HG03196 (cell line): ENCODE measurements around the gene OR9A2.
A peak's percentile ranks its signal among the peaks of the same experiment; 100 is the strongest.
"Not testable (repeated sequence)": the region's sequence is repeated elsewhere in the genome, so short reads cannot be mapped to it uniquely, and the experiment has no call there.

ENCODE experiments used
- ATAC-seq: cut with Tn5 transposase; IDR thresholded peaks from one replicate; pipeline ENCODE4 v1.9.1; 2021; ENCODE audit not compliant: unreplicated experiment

The OR9A2 gene

DNA sequence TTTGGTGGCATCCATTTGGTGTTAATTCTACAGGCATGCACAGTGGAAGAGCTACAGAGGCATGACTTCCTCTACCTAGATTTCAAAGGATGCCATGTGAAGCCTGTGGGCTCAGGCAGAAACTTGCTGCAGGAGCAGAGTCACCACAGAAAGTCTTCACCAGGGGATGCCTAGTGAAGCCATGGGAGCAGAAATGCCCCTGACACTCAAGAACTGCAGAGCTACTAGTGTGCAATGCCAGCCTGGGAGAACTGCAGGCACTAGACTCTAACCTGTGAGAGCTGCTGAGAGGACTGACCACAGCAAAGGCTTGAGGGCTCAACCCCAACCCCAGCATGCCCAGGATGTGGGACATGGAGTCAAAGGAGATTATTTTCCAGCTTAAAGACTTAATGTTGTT is 3.9 kb downstream of the OR9A2 start:
- no peak for ATAC-seq

DNA sequence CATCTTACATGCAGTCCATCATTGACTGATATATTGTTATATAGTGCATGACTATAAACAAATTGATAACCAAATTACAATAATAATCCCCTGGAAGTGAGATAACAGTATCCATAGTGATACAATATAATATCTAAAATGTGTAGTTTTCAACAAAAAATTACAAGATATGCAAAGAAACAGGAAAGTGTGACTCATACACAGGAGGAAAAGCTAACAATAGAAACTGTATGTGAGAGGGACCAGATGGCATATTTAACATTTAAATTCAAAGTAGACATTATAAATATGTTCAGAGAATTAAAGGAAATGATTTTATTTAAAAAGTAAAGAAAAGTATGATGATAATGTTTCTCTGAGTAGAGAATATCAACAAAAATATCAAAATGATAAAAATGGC is 8.0 kb downstream of the OR9A2 start:
- ATAC-seq: no peak

DNA sequence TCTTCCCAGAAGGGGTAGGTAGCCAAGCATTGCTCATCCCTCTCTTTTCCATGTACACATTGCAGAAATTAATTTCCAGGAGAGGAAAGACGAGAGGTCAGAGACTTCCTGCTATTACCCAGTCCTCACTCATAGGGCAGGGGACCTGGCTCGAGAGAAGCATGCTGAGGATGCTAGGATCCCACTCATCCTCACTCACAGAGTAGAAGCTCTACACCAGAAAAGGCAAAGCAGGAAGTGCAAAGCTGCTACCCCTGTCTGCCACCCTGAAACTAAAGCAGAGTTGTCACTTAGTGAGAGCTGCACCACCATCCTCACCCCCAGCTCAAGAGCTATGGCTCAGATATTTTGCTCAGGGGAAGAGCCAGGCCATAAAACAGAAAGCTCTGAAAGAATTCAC is 9.9 kb downstream of the OR9A2 start:
- ATAC-seq: peak; percentile 40

DNA sequence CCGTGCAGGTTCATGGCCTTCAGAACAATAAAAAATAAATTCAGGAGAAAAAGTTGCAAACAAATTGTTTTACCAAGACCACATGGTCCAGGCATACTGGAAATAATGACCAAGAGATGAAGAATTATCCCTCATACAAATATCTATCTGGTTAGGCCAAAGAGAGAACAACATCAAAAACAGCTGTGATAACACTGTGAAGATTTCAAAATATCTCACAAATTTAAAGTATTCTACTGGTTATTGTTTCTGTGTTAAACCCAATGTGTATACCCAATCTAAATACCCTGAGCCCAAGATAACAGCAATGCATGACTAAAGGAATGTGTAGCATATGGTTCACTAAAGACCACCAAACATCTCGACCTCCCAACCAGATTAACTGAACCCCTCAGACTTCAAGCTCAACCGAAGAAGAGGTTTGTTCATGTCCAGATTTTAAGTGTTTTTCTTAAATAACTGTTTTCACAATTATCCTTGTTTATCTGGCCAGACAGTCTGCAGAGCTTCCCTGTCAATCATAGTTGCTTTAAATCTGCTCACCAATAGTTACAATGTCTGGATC is 10.9 kb downstream of the OR9A2 start:
- ATAC-seq: no peak

DNA sequence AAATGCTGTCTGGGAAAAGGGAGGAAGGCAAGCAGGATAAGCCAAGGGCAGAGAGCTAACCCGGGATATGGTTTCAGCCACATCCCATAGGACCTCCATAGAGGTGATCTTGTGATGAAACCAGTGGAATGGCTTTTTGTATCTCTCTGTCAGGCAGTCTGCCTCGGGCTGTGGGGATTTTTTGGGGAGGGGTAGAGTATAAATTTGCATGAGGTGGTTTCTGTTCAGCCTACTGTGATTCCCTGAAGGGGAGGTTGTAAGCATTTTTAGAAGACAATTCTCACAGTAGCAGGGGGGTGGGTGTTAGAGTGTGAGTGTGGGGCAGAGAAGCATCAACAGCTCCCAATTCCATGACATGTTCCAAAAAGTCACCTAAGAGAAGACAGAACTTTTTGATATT is 11.8 kb downstream of the OR9A2 start:
- ATAC-seq: peak; percentile 95

DNA sequence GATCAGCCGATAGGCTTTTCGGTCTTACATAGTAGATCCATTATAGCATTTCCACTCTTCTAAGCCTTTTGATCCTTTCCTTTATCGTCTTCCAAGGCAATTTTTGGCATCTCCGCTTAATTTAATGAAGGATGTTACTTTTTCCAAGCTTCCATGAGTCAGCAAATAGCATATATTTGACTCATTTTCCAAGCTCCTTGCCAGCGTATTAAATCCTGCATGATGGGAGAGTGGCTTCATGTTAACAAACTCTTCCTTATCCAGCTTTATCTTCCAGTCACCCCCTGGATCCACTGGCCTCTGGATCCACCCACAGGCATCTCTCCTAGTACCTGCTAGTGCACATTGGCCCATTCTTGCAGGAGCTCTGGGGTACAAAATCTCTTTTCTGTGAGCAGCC is 13.0 kb downstream of the OR9A2 start:
- no peak for ATAC-seq

DNA sequence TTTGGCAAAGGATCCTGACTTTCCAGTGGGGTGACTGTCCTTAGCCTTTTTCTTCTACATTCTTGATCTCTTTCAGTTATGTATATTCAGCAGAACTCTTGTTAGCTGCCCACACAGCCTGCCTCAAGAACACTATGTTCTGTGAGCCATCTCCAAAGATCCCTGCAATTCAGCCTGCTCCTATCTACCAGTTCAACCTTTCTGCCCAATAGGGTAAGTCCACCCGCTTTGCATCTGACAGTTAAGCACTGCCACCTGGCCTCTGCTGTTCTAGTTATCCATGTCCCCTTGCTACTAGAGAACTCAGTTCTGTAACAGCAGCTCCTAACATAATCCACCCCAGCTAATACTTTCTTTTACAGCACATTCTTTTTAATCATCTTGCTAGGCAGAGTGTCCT is 13.5 kb downstream of the OR9A2 start:
- no peak for ATAC-seq

DNA sequence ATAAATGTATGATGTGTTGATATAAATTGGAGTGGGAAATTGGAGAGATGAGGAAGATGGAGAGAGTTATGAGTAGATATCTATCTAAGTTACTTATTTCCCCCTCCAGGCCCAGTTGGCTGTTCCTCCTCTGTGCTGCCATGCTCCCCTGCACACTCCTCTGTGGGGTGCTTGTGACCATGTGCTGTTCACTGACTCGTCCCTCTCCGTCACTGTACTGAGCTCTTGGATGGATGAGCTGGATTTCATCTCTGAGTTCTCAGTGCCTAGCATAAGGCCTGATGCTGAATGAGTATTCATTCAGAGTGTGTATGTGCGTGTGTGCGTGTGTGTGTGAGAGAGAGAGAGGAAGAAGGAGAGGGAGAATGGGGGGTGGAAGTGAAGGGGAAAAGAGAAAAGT is 14.5 kb downstream of the OR9A2 start:
- ATAC-seq: no peak

DNA sequence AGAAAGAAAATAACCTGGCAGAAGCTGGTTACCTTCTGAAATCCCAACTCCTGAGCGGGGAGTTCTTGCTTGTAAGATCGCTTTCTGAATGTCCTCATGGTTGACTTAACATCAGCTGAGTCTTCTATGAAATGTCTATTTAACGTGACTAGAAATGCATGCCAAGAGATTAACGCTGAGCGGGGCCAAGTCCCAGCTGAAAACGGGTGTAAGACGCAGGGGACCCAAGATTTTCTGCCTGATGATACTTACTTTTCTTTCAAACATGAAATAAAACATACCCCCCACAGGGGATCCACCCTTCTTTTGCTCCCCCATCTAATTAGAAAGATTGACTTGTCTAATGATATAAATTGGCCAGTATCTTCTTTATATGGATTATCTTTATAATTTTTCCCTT is 14.9 kb downstream of the OR9A2 start:
- no peak for ATAC-seq

DNA sequence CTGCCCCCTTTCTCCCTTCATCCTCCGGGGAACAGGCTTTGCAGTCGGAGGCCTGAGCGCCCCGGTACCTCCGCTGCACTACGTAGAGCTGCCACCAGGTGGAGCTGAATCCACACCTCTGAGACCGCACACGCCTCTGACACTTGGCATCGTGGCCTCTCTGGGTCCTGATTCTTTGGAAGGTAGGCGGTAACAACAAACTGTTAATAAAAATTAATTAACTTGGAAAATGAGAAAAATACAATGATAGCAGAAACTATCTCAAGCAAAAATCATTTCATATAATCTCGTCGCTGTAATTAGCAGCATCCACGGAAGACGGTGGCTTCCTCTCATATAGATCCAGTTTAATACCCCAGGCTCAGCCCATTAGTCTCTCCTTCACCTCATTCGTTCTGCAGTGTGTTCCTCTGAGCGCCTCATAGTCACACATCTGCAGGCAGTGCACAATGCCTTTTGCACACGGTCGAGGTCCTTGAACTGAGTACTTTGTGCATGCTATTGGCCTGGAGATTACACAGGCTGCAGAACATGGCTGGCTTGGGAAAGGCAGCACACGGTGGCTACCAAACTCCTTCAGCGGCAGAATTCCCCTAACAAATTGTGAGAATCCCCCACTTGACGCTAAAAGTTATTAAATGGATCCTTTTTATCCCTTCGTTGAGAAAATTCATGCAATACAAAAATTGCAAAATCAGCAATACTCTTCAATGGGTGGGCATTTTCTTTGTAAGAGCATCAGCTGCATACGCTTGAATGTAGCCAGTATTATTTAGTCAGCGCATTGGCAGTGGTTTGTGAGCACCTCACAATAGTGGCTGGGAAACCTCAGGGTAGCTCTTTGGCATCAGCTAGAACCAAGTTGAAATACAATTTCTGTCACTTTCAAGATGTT is 18.7 kb downstream of the OR9A2 start:
- ATAC-seq: peak; percentile 84

DNA sequence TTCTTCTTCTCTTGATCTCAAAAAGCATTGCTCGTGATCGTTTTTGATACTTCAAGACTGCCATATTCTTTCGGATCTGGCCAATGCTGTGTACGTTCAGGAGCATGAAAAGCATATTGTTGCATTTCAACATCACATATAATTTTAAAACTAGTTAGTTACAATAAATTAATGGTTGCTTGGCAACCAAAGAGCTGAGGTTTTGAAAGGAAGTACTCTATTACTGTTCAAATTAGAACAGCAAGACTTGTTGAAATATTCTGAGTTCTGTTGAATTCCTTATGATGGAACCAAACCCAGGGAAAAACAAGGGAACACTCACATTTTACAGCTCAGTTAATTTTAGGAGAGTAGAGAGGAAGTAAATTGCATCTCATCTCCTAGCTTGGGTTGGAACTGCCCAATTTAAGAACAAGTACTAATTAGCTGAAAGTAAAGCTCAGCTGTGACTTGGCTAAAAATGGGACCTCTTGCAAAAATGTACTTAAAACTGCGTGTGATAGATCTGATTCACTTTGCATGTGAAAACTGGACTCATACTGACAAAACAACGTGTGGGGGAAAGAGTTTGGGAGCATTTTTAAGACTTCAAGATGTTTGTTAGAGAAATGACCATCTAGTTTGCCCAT is 21.2 kb downstream of the OR9A2 start:
- no peak for ATAC-seq

DNA sequence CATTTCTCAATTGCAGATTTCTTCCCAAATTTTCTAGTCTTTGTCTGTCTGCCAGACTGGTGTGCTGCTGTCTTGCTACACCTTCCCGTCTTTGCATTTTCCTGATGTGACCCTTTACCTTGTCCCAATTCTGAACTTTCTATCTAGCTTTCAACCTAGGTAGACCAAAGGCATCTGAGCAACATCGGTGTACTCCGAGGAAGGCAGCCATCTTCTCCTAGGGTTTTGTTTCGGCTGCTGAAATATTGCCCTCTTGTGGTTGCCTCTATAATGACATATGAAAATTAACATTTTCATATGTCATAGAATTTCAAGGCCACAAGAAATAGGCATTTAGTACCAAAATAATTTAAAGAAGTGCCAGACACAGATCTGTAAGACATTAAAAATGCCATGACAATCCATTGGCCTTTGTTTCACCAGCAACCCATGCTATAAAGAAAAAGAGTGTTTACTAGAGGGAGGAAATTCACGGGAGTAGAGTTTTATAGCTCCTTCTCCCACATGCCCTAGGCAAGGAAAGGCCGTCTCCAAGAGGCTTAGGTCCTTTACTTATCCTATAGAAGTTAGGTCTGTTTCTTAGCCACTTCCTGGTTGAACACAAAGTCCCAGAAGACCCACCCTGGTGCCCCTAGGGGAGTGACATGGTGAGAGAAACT is 23.4 kb downstream of the OR9A2 start:
- no peak for ATAC-seq

DNA sequence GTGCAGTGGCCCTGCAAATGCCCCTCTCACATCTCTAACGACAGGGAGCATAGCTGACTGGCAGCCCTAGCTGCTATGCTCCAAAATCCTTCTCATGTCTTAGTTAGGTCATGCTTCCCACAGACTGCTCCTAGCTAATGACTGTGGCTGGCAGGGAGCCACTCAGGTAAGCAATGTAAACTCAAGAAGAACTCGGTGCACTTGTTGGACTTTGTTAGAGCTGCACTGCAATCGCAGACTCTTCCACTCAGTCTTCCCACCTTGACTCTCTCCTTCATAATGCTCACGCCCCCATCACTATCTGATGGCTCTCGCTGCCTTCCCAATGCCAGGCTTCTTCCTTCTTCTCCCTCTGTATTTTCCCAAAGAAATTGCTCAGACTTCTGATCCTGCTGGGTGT is 24.0 kb downstream of the OR9A2 start:
- no peak for ATAC-seq

DNA sequence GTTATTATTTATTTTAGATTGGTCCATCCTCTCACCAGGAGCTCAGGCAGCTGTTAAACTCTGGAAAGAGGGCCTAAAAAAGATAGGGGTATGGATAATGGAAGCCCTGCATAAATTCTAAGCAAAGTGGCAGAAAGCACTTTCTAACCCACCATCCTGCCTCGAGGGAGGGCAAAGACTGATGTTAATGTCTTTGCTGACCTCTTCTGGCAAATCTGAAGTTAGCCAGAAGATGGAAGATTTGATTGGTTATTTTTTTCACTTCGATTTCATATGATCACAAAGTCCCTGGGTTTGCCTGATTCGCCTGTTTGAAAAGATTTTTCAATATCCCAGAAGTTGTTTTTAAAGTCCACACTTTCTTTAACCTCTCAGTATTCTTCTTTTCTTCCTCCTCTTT is 24.8 kb downstream of the OR9A2 start:
- ATAC-seq: no peak

DNA sequence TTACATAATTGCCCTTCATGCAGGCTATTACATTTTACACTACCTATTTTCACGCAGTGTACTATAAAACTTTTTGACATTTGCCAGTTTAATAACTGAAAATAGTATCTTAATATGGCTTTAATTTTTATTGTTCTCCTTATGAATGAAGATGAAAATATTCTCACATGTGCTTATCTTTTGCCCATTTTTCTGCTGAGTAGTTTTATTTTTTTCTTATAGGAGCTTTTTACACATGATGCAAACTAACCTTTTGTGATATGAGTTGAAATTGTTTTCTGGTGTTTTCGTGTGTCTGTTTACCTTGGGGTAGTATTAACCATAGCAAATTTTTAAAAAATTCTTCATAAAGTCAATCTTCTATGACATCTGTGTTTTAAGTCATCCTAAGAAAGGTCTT is 26.3 kb downstream of the OR9A2 start:
- no peak for ATAC-seq

DNA sequence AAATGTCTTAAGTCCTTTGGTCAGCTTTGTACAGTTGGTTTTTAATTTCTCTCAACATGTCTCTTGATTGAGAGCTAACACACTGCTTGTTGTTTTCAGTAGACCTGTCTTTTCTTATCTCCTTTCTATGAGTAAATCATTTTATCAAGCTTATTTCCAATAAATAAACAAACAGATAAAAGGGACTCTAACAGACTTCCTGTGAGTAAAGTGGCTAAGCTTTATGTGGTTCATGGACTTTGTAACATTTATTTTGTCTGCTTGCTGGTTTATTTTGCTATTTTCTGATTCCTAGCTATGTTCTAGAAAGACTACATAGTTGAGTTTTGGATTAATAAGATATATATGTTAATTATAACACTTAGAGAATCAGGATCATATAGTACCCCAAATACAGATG is 27.1 kb downstream of the OR9A2 start:
- no peak for ATAC-seq

DNA sequence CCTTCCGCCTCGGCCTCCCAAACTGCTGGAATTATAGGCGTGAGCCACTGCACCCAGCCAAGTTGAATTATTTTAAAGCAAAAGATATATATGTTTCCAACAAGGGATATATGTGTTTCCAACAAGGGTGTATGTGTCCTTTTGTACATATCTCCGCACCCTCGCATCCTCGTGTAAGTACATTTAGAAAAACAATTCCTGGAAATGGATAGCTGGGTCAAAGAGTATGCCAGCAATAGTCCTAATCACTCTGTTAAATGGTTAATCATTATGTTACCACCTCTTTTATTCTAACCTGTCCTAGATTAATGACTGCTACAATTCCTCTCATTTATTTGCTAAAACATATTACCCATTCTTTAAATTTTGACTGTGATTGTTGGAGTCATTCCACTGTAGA is 28.0 kb downstream of the OR9A2 start:
- ATAC-seq: no peak

DNA sequence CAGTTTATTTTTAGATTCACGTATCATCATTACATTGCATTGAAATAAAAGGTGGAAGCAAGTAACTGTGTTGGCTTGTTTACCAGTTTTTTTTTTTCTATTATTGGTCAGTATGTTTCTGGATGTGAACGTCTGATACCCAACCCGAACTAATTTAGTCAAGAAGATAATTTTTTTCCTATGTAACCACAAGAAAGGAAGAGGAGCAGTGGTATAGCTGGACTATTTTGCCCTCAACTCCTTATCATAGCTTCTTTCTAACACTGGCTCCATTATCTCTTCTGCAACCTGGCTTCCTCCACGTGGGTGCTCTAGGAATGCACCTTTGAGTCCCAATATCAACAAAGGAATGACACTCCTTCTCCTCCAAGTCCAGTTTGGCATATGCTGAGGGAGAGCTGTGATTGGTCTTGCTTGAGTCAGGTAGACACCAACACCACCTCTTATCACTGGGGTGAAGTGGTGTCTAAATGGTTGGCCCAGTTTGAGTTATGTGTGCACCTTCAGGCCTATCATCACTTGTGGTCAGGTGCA is 29.4 kb downstream of the OR9A2 start:
- ATAC-seq: no peak

DNA sequence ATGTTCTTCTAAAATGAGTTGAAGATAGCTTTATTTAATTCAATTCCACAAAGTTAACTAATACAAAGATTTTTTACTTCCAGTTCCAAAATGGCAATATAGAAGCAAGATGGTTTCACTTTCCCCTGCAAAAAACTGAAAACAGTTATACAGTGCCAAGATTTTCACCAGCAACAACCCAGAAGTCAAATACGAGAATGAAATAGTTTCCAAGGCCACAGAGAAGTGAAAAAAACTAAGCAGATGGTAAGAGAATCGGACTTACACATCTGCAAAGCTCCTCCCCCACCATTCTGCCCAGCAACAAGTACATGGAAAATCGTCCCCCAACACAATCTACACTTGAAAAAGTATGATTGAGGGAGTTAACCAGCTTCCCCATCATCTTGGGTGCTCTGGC is 34.5 kb downstream of the OR9A2 start:
- ATAC-seq: no peak

DNA sequence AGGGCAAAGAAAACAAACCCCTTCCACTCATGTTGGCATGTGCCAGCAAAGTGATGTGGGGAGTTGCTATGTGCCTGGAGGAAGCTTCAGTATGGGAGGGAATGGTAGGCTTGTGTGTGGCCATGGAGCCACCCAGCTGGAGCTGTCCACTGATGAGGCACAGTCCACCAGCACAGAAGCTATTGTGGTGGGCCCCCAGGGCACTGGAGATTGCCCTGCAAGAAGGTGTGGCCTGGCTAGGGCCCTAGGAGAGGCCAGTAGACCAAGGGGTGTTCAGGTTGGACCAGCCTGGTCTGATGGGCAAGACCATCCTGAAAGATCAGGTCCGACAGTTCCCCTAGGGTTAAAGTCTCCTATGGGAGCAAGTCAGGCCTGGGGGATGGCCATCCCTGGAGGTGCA is 42.6 kb downstream of the OR9A2 start:
- no peak for ATAC-seq

DNA sequence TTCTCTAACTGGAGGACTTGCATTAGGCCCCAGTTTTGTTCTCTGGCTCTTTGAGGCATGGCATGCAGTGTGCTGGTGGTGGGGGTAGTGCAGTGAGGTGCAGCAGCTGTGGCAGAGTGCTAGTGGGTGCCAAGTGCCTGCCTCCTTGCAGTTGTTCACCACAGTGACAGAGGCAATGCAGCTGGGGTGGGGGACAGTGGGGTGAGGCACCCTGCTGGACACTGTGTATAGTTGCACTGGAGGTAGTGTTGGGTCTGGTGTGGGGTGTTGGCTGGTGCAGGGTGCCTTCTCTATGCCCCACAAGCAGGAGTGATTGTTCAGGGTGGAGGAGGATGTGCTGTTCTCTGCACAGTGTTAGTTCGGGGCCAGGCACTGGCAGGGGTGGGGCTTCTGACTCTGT is 43.1 kb downstream of the OR9A2 start:
- no peak for ATAC-seq

DNA sequence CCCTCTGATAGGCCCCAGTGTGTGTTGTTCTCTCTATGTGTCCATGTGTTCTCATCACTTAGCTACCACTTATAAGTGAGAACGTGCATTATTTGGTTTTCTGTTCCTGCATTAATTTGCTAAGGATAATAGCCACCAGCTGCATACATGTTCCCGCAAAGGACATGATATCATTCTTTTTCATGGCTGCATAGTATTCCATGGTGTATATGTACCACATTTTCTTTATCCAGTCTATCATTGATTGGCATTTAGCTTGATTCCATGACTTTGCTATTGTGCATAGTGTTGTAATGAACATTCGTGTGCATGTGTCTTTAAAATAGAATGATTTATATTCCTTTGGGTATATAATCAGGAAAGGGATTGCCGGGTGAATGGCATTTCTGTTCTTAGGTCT is 48.5 kb downstream of the OR9A2 start:
- ATAC-seq: not testable (repeated sequence)
